GDM1 (cell line): Measurements from ENCODE around the gene GRAP2.

Source experiments
- DNase-seq: peaks from one replicate; lab custom pipeline; 2025; lab: John Stamatoyannopoulos, UW

GRAP2 gene

DNA sequence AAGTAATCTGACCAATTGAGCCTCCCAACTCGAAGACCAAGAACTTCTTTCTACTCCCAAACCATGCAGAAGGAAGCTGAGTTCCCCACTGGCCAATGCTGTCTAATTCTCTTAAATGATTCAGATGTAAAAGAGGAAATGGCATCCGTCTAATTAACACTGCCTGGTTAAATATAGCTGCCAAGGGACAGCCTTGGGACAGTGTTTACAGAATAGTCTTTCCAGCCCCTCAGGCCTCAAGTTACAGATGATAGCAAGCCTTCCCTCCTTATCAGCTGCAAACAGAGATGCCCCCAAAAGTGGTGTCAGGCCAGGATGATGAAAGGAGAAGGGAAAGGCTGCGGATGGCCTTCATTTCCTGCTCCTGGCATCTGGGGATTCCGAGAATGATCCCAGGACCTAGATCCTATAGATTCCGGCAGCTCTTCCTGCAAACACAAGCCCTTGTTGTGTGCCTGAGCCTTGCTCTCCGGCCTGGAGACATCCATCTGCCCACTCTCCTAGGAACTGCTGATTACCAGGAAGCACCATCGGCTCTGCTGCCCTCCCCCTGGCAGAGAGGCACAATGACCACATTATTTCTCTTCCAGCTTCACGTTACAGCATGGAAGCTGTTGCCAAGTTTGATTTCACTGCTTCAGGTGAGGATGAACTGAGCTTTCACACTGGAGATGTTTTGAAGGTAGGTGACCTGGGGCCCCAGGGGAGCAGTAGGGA is 45.8 kb downstream of the GRAP2 start:
- DNase-seq = peak; percentile 19

DNA sequence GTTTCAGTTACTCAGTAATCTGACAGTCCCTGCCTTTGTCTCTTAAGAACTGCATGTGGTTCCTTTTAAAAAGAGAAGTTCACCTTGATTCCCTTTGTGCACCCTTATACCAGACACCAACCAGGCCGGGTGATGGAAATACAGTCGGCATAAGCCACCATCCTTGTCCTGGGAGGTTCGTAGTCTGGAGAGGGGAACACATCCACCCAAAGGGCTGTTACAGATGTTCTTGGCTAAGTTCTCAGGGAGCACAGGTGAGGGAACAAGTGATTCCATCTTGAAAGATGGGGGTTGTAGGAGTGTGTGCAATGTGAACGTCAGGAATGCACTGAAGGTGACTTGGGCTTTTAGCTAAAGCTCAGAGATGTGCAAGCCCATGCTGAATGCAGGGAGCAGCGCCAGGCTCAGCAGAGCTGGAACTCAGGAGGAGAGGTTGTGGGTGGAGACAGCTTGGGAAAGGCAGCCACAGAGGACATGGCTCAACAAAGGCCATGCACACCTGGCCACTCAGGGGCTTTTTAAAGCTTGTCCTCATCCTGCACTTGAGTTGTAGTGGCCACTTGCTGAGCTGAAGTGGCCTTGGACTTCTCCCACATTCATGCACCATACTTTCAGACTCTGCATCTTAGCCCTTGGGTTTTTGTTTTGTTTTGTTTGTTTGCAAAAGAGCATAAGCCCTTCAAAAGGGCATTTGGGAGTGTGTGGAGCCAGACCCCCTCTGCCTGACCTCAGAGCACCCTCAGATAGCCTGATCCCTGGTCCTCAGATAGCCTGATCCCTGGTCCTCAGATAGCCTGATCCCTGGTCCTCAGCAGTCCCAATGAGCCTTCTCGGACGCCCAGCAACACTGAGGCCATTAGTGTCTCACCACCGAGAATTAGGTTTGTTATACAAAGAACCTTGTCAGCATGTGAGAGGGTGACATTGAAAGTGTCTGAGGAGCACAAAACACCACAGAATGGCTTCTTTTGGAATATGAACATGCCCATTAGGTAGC is 46.6 kb downstream of the GRAP2 start:
- no peak for DNase-seq

DNA sequence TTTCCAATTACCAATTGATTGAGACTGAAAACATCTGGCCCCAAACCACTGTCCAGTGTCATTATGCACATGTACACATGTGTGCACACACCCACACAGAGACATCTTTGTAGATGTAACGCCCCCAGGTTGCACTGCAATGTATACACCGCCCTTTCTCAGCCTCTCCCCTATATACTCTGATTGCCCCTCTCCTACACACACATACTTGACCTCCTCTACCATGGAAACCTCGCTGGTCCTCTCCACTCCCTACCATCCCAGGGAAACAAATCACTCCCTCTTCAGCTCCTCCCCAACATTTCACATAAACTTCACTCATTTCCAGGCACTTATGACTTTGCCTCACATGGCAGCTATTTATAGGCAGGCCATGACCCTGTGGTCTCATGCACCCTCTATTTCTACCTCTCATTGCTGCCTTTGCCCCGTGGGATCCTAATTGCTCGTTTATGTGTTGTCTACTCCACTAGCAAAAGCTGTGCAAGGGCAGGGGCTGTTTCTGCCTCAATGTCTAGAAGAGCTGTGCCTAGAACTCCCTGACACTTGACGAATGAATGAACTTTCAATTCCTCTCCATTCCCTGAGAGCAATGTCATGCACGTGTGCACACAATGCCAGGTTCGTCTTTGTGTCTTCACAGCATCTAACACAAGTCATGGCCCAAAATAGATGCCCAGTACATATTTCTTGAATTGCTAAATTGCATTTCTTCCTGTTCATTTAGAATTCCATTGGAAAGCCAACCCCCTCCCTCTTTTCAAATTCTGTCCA is 49.3 kb downstream of the GRAP2 start:
- no peak for DNase-seq

DNA sequence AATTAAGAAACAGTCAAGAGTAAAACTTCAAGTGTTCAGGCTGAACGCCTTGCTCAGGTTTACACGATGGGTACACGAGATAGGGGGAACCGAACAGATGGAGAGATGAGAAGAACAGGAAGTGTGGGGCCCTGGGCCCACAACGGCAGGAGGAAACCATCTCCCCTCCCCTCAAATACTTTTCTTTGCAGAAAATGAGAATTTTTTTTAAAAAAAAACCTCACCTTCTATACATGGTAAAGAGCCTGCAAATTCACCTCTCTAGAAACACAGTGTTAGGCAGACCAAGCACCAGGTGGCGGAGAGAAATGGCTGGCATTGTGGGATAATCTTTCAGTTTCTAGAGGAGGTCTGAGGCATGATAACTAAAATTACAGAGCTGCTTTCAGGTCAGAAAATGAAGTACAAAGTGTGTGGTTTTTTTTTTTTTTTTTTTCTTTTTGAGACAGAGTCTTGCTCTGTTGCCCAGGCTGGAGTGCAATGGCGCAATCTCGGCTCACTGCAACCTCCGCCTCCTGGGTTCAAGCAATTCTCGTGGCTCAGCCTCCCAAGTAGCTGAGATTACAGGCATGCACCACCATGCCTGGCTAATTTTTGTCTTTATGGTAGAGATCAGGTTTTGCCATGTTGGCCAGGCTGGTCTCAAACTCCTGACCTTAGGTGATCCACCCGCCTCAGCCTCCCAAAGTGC is 50.9 kb downstream of the GRAP2 start:
- DNase-seq = peak; percentile 18

DNA sequence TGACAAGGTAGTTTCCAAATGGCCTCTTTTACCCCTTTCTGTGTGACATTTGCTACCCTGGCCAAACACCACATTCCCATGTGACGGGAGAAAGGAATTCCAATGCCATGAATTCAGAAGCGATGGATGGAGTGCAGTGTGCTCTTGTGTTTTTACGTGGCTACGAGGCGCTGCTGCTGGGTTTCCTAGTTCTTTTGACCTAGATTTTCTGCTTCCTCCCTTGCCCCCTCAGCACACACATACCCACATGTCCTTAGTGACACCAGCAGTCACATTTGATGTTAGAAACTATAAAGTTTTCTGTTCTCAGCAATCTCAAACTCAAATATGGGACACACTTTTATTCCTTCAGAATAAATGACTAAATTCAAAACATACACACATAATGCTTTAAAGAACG is 51.5 kb downstream of the GRAP2 start:
- DNase-seq = no peak

DNA sequence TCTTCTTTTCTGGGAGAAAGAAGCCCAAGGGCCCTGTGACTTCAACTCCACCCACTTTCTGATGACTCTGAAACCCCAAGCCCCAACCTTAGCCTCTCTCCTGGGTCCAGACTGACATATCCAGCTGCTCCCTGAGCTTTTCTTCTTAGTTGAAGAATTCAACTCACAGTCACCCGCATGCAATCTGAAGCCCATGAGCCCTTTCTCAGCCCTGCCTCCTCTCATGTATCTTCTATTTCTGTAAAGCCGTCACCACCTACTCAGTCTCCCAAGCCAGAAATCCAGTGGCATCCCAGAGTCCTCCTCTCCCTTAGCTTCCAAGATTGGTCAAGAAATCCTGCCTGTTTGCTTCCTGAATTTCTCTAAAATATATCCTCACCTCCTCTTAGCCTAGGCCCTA is 52.2 kb downstream of the GRAP2 start:
- DNase-seq = no peak

DNA sequence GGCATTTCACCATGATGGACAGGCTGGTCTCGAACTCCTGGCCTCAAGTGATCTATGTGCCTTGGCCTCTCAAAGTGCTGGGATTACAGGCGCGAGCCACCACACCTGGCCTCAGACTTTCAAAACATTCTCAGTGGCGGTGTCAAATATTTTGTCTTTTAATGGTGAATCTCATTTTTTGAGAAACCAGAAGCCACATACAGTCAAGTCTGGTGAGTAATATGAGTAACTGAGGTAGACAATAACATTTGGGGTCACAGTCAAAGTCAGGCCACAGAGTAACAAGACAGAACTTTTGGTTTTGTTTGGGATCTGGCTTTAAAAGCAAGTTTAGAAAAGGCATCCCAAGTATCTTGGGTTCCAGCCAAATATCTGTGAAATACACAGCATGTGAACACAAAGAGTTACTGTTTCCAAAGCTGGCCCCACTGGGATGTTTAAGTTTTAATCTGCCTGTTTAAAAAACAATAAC is 53.7 kb downstream of the GRAP2 start:
- no peak for DNase-seq

DNA sequence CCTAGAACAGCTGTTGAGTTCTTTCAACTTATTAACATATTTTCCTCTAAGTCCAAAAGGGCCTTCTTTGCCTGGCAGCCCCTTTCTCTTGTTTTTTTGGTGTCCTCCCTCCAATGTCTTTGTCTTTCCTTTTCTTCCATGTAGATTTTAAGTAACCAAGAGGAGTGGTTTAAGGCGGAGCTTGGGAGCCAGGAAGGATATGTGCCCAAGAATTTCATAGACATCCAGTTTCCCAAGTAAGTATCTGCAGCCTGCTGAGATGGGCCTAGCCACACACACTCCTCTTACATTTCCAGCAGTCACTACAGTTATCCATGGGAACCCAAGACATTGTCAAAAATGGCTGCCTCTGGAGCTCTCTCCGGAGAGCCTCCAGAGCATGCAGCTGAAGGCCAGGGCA is 54.8 kb downstream of the GRAP2 start:
- no peak for DNase-seq

DNA sequence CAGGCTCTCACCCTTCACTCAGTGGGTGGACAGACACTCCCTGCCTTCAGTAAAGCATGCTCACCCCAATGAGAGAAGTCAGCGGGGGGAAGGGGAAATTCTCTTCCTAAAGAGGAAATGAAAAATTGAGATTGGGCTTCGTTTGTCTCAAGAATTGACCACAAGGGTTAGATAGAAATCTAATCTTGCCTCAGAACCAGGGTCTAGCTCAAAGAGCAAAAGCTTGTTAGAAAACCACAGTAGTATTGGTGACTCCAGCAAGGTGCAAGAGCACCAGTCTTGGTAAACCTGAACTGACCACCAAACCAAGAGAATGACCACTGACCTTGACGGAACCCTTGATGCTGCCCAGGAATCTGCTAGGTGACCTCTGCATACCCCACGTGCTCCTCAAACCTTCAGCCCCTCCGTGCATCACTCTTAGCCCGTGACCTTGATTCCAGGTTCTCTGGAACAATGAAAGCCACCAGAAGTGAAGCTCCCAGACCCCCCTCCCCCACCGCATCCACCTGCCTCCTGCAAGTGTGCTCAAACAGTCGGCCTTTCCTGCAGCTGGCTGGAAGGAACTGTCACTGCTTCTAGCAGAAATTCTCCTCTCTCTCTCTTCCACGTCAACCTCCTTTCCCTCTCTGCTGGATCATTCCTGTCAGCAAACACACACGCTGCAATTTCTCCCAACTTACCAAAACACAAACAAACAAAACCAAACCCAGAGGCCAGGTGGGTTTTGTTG is 56.2 kb downstream of the GRAP2 start:
- DNase-seq = no peak

DNA sequence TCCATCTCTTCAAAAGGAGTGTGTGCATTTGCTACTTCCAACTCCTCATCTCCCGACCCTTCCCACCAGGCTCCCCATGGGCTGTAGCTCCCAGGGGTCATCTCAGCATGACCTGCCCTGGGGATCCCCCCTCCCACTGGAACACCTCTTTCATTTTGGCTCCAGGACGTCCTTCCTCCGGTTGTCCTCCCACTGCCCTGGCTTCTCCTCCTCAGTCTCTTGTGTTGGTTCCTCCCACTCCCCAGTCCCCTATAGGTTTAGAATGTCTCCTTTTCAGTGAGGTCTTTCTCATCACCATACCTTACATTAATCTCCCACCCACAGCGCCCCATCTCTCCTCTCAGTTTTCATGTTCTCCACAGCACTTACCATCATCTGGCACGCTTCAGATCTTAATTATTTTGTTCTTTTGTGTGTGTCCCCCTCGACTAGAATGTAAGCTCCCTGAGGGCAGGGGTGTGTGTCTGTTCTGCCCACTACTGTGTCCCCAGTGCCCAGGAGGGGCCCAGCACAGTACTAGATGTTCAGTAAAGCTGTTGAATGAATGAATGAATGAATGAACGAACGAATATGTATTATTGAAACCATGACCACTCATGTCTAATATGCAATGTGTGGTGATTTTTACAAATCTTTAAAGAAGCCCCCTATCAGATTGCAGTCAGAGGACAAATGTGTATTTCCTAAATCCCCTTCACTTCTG is 57.3 kb downstream of the GRAP2 start:
- no peak for DNase-seq

DNA sequence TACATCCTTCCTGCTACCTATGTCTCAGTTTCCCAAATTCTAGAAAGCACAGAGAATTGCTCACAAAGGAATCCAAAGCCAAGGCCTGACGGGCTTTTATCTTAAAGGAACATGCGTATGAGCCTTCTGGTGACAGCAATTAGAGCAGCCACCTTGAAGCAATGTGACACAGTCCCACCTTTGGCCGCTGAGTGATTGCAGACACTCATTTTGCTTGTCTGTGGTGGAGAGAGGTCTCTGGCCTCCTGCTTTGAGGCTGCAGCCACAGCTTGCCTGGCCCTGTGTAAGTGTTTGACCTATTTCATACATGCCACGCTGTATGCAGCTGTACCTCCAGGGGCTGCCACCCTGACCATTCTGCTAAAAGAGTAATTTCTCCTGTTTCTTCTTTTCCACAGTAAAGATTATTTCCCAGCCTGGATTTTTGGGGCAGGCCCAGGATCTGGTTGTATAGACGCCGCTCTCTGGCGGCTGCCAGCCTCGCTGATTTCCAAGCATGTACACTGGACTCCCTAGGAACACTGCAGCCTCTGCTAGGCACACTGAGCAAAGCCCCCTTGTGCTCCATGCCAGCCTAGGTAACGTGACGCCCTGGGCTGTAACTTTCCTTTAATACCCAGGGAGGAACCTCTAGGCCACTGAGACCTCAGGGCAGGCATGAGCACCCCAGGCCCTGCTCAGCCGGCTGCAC is 58.2 kb downstream of the GRAP2 start:
- no peak for DNase-seq

DNA sequence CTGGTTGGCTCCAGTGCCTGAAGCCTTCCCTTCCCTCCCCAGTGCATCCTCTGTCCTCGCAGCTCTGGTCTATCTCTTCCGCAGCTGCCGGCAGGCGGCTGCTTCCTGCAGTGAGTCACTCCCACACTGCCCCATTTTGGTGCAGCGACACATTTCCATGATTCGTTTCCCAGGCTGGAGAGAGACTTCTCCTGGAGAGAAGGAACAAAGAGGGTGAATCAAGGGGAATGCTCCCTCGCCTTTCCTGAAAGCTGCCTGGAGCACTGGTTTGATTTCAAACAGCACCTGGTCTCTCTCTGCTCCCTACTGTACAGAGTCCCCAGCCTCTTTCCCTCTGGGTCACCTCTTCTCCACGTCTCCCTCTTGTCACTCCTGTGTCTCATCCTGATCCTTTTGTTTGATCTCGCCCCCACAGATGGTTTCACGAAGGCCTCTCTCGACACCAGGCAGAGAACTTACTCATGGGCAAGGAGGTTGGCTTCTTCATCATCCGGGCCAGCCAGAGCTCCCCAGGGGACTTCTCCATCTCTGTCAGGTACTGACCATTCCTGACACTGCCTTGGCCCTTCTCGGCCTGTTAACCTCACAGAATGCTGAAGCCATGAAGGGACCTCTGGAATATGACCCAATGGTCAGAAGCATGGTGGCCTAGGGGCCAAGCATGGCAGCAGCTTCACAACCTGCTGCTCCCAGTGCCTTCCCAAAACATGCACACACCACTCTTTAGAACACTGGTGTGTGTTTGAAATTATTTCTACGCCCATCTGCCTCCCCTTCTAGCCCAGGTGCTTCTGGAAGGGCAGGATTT is 59.0 kb downstream of the GRAP2 start, which contains the start of gene TMA7B:
Gene TMA7B, plus strand, starts transcription at position 758 of the 808 bp plus-strand sequence. CDS start 3,978 bp downstream, outside the sequence.
- DNase-seq = peak; percentile 74

DNA sequence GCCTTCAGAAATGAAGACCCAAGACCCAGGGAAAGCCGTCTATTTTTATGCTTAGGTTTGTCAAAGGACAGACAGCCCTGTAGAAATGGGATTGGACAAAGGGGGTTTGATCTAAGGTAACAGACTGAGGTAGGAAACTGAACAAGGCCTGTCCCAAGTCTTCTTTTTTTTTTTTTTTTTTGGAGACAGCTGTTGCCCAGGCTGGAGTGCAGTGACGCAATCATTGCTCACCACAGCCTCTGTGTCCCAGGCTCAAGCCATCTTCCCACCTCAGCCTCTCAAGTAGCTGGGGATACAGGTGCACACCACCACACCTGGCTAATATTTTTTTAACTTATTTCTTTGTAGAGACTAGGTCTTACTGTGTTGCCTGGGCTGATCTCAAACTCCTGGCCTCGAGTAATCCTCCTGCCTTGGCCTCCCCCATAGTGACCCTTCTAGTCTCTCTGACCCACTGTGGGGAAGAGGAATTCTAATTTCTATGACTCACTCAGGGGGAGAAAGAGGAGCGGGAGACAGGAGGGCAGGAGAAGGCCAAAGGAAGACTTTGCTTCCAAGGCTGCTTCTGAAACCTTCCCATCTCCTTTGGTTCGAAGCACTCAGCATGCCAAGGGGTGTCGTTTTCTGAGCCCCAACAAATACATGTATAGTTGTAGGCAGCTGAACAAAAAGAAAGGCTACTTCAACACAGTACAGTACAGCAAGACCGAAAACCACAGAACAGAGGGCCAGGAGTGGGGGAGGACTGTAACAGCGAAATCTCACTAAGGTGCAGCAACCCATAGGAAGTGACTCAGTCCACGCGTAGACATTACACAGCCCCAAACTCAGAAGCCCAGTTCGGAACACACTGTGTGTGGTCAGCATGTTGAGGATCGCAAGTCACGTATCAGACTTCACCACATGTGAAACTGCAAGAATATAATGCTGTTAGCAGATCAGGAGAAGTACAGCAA is 60.2 kb downstream of the GRAP2 start:
- DNase-seq = peak; percentile 75

DNA sequence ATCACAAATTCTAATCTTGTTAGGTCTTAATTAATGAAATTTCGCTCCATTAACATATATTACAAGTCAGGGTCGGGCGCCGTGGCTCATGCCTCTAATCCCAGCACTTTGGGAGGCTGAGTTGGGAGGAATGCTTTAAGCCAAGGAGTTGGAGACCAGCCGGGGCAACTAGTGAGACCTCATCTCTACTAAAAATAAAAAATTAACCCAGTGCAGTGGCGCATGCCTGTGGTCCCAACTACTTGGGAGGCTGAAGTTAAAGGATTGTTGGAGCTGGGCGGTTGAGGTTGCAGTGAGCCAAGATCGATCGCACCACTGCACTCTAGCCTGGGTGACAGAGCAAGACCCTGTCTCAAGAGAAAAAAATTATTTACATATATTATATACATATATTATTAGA is 61.2 kb downstream of the GRAP2 start:
- DNase-seq = no peak

DNA sequence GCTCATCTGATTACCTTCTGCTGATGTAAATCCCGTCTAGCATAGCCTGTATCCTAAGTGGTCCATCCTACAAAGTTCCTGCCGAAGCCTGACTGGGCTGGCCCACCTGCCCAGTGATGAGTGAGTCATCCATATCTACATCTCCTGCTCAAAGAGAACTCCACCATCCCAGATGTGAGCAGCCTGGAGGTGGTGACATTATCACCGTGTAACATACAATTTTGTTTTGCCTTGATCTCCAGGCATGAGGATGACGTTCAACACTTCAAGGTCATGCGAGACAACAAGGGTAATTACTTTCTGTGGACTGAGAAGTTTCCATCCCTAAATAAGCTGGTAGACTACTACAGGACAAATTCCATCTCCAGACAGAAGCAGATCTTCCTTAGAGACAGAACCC is 64.9 kb downstream of the GRAP2 start:
- DNase-seq = no peak

DNA sequence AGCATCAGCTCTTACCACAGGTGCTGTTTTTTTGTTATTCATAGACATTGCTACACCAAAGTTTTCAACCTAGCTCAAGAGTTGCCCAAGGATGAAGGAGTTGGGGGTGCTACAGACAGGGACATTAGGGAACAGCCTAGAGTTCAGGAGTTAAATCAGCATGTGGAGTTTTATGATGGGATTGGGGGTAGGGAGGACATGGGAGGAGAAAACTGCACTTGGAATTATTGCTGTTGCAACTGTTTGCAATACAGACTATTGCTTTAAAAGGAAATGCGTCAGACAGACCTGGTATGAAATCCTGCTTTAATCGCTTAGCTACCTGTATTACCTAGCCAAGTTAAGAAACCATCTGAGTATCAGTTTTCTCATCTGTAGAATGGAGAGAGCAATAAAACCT is 65.6 kb downstream of the GRAP2 start:
- no peak for DNase-seq

DNA sequence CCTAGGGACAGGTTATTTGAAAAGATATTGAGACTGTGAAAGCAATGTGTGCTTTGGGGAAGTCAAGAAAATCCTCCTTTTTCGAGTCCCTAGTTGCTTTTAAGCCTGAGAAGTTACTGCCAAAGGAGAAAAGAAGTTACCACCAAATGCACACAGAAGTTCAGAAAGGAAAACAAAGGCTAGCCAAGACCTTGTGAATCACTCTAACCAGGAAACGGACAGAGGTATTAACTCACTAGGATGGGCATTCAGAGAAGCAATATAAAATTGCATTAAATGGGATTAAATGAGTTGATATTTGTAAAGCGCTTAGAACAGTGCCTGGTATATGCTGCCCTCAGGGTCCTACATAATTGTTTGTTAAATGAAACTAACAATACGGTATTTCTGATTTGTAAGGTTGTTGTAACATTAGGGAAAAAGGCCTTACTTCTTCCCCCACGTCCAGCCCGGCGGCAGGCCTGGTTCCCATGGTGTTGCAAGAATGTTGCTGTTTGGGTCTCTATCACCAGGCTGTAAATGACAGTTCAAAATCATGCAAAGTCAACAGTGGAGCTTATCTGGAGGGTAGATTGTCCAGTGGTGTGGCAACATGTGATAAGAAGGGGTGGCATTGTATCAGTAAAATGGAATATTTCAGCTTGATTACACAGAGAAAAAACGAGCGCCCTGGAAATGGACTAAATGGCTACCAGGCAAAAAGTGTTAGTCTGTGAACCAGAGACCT is 66.4 kb downstream of the GRAP2 start:
- no peak for DNase-seq
